Lower leg skin (tissue), 4 donors: ENCODE measurements around the gene NRXN3. TPM values are rescaled to one million over a fixed set of nuclear protein-coding genes. Genes with fewer than 3 reads are reported as not detected.

Experiments
- DNase-seq, 2 donors: peaks; one replicate each; pipeline ENCODE4 v3.0.0-alpha.2; 2019; ENCODE audit warnings: low spot score in 2 of 2
- H3K4me3 ChIP-seq: fragments of 200-600 bp; sonication (generic); 2 replicates; pipeline ENCODE4 v1.5.1; 2017; ENCODE audit warnings: mild to moderate bottlenecking, low read depth; ENCODE audit not compliant: poor library complexity, severe bottlenecking
- POLR2A ChIP-seq, 2 donors: fragments of 450-650 bp; IDR thresholded peaks; one replicate each; pipeline ENCODE4 v1.6.1; 2016 to 2017; ENCODE audit warnings: antibody characterized with exemption in 2 of 2, mild to moderate bottlenecking in 1 of 2, moderate library complexity in 1 of 2
- WGBS, 2 donors: methylation state at CpG; one replicate each; pipeline ENCODE4 v1.1.5; 2018; 5-methylcytosine and 5-hydroxymethylcytosine counted together
- intact Hi-C: fragments of 100-400 bp; cut with DNase I; formaldehyde crosslinking; loops from one replicate; pipeline ENCODE4 v1.15.0; 2023; ENCODE audit warnings: low total_unique reads
- total RNA-seq, 4 donors: library from RNA; depleted of rRNA; stranded (reverse); fragments of >200 nt; gene quantifications; one replicate each; pipeline ENCODE4 v1.1.0, GENCODE V29; 2016
- TF ChIP-seq, protein P1 (sequence below), 3 donors: fragments of 450-650 bp; IDR thresholded peaks; one replicate each; pipeline ENCODE4 v1.5.1; 2016; ENCODE audit warnings: antibody characterized with exemption in 3 of 3, mild to moderate bottlenecking in 3 of 3, moderate library complexity in 2 of 3

The NRXN3 gene
- total RNA-seq, 4 donors from 2014 or later, result 0.61 to 2.4 (median 1.7) TPM

DNA sequence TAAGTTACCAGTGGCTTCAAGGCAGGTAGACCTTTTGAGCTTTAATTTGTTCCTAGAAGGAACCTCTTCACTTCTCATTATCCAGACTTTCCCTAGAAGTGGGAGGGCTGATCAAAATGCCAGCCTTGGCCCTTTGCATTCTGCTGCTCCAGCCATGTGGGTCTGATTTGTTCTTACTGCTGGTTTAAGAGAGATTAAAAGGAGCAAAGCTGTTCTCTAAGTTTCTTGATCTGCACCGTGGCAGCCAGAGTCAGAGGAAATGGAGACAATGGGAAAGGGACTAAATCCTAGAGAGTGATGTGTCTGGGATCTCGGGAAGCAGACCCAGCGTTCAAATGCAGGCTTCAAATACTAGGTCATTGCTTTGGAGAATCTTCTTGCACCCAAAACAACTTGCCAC, 1281.4 kb downstream of the NRXN3 start:
- no peak for TF ChIP-seq POLR2A (IDR thresholded peaks at IDR 0.05)
- H3K4me3 ChIP-seq, result no peak overlapping the region
- WGBS, 2 donors, result 69 to 75% methylated on average over 3 of the region's 3 CpGs
- no peak for DNase-seq
- intact Hi-C loops, result no loop called here

DNA sequence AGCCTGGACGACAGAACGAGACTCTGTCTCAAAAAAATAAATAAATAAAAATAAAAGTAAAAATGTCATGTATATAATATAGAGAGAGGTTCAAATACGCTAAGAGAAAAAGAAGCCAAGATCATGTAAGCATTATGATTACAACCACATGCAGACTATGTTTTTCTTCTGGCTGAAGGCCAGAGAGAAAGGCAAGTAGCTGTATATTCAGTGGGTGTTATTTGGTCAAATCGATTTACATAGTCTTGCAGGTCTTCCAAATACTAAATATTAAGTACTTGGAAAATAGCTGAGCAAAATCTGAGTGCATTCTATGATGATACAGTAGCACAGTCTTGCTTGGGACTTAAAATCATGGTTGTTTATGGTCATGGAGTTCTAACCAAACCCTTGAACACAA, 1283.1 kb downstream of the NRXN3 start:
- H3K4me3 ChIP-seq, result no peak overlapping the region
- no peak for DNase-seq
- 54 to 59% methylated on average over 4 of the region's 4 CpGs for WGBS, 2 donors
- intact Hi-C loops, result no loop called here
- TF ChIP-seq POLR2A (IDR thresholded peaks at IDR 0.05), result no peak
- TF ChIP-seq, protein P1, sequence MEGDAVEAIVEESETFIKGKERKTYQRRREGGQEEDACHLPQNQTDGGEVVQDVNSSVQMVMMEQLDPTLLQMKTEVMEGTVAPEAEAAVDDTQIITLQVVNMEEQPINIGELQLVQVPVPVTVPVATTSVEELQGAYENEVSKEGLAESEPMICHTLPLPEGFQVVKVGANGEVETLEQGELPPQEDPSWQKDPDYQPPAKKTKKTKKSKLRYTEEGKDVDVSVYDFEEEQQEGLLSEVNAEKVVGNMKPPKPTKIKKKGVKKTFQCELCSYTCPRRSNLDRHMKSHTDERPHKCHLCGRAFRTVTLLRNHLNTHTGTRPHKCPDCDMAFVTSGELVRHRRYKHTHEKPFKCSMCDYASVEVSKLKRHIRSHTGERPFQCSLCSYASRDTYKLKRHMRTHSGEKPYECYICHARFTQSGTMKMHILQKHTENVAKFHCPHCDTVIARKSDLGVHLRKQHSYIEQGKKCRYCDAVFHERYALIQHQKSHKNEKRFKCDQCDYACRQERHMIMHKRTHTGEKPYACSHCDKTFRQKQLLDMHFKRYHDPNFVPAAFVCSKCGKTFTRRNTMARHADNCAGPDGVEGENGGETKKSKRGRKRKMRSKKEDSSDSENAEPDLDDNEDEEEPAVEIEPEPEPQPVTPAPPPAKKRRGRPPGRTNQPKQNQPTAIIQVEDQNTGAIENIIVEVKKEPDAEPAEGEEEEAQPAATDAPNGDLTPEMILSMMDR (IDR thresholded peaks at IDR 0.05), result no peak

DNA sequence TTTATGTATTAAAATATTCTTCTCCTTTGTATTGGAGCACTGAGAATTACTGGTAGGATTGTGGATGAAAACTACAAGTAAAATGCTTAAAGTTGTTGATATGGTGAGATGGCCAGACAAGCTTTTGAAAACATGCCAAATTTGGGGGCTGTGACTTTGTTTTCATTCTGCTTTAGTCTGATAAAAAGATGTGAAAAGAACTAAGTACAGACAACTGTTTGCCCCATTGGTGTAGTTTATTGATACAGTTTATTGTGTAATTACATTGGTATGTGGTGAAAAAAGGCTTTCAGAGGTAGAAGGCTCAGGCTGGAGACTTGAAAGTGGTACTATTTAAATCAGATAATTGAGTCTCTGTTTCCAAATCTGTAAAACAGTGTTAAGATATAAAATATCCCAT, 1294.3 kb downstream of the NRXN3 start:
- intact Hi-C loops, result no loop called here
- H3K4me3 ChIP-seq, result no peak overlapping the region
- TF ChIP-seq, protein P1 (IDR thresholded peaks at IDR 0.05), result no peak
- no peak for TF ChIP-seq POLR2A (IDR thresholded peaks at IDR 0.05)
- no peak for DNase-seq

DNA sequence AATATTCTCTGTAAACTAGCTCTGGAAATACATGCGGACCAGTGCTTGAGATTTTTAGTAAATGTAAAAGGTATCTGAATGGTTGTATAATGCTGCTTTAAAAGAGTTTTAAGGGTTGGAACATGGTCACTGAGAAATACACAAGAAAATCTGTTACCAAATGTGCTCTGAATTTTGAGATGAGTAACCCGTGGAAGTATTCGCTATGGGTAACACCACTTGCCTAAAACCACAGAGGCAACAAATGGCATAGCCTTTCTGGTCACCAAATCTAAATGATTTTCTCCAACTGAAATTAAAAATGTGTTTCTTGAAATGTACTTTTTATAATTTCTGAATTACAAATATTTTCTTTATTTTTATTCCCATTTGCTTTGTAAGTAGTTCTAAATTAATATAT, 1295.5 kb downstream of the NRXN3 start:
- H3K4me3 ChIP-seq, result no peak overlapping the region
- TF ChIP-seq POLR2A (IDR thresholded peaks at IDR 0.05), result no peak
- TF ChIP-seq, protein P1 (IDR thresholded peaks at IDR 0.05), result no peak
- intact Hi-C loops, result no loop called here
- DNase-seq, result no peak
- 93% methylated on average over 3 of the region's 3 CpGs for WGBS, 2 donors

DNA sequence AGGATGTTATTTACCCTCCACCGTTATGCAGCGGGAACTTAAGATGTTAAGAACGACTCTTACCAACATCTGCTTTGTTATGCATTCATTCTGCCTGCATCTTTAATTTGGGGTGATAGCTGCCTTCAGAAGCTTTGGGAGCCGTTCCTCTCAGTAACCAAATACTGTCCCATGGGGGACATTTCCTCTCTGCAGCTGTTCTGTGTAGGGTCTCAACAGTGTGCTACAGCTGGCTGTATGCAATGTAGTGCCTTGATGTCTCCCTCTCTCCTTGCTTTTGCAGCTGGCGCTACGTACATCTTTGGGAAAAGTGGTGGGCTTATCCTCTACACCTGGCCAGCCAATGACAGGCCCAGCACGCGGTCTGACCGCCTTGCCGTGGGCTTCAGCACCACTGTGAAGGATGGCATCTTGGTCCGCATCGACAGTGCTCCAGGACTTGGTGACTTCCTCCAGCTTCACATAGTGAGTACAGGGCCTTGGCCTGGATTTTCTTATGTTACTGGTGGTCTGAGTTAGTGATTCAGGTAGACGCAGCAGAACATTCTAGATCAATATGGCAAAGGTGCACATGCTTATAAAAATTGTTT, 1296.9 kb downstream of the NRXN3 start:
- intact Hi-C loops, result no loop called here
- no peak overlapping the region for H3K4me3 ChIP-seq
- TF ChIP-seq POLR2A (IDR thresholded peaks at IDR 0.05), result no peak
- TF ChIP-seq, protein P1 (IDR thresholded peaks at IDR 0.05), result no peak
- WGBS, 2 donors, result 84 to 89% methylated on average over 13 of the region's 13 CpGs
- no peak for DNase-seq

DNA sequence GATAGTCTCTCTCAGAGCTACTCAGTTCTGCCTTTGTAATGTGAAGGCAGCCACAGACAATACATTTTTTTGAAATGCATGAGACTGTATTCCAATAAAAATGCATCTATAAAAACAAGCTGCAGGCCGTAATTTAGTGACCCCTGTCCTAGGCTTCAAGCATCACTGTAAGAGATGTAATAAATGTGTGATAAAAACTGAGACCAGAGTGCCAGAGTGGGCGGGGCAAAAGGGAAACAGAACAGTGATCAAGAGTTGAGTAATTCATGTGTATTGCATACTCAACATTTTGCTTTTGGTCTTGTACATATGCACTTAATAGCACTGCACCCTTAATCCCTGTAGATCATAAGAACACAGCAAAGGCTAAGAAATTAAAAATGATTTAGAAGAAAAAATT, 1297.7 kb downstream of the NRXN3 start:
- no peak for TF ChIP-seq POLR2A (IDR thresholded peaks at IDR 0.05)
- TF ChIP-seq, protein P1 (IDR thresholded peaks at IDR 0.05), result no peak
- WGBS, 2 donors, result 72 to 78% methylated on average over 2 of the region's 2 CpGs

More for the DNA sequence above, 1297.7 kb downstream of the NRXN3 start:
- intact Hi-C loops, result no loop called here
- no peak overlapping the region for H3K4me3 ChIP-seq
- no peak for DNase-seq
